Measurements from ENCODE around the gene CD274.

- TF ChIP-seq CTCF (IDR thresholded peaks at IDR 0.05 in 2 of 3, conservative IDR thresholded peaks at IDR 0.05 in 1 of 3; ENCODE audit: borderline replicate concordance in 1 of 3, insufficient read depth in 1 of 3, low read depth in 2 of 3, low read length in 2 of 3) (no peak), RAD21 (IDR thresholded peaks at IDR 0.05; ENCODE audit: low read depth) (no peak), SIN3A (IDR thresholded peaks at IDR 0.05; ENCODE audit: low read depth) (no peak), EGR1 (IDR thresholded peaks at IDR 0.05; ENCODE audit: low read depth) (no peak), POLR2AphosphoS5 (IDR thresholded peaks at IDR 0.05; ENCODE audit: low read depth, low read length) (no peak), ZBTB33 (IDR thresholded peaks at IDR 0.05; ENCODE audit: extremely low read depth, insufficient replicate concordance, low read length) (no peak)
- TF ChIP-seq, protein P1, sequence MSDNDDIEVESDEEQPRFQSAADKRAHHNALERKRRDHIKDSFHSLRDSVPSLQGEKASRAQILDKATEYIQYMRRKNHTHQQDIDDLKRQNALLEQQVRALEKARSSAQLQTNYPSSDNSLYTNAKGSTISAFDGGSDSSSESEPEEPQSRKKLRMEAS (IDR thresholded peaks at IDR 0.05): no peak
These were observed 66.3 kb downstream of the CD274 start for GRCh38 chr9:5516453-5517220.
